HG03045 (cell line): Measurements from ENCODE around the gene POLR2E.
A peak's percentile ranks its signal among the peaks of the same experiment; 100 is the strongest.

ENCODE experiments used
- ATAC-seq: cut with Tn5 transposase; IDR thresholded peaks from one replicate; pipeline ENCODE4 v1.9.1; 2021; ENCODE audit warnings: mild to moderate bottlenecking, moderate library complexity; ENCODE audit not compliant: unreplicated experiment

POLR2E gene

DNA sequence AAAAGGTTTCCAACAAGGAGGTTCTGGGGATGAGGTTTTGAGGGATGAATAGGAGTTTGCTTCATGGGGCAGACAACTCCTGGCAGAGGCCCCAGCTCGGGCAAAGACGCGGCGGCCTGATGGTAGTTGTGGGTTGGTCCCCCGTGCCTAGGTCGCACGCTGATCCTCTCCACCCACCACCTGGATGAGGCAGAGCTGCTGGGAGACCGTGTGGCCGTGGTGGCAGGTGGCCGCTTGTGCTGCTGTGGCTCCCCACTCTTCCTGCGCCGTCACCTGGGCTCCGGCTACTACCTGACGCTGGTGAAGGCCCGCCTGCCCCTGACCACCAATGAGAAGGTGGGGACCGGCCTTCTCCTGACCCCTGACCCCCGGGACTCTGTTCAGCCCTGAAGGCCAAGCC, 43.4 kb downstream of the POLR2E start:
- ATAC-seq: no peak

DNA sequence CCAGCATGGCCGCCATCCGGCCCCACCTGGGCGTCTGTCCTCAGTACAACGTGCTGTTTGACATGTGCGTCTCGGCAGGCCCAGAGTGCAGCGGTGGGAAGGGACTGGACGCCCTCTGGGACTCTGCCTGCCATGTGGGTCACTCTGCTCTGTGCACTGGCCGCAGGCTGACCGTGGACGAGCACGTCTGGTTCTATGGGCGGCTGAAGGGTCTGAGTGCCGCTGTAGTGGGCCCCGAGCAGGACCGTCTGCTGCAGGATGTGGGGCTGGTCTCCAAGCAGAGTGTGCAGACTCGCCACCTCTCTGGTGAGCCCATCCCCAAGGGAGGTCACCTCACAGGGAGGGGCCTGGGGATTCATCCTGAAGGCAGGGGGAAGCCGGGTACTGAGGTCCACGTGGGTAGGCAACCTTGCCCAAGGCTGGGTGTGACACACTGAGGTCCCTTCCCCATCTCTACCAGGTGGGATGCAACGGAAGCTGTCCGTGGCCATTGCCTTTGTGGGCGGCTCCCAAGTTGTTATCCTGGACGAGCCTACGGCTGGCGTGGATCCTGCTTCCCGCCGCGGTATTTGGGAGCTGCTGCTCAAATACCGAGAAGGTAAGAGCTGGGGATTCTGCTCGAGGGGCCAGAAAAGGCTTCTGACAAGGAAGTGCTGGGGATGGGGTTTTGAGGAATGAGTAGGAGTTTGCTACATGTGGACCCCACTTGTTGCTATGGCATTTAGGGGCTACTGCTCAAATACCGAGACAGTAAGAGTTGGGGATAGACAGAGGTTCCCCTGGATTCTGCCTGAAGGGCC, 44.0 kb downstream of the POLR2E start:
- no peak for ATAC-seq

GRCh38 chr19:1049800-1050199, 45.4 kb downstream of the POLR2E start:
- ATAC-seq: no peak

GRCh38 chr19:1049106-1049505, 46.1 kb downstream of the POLR2E start:
- ATAC-seq: no peak

DNA sequence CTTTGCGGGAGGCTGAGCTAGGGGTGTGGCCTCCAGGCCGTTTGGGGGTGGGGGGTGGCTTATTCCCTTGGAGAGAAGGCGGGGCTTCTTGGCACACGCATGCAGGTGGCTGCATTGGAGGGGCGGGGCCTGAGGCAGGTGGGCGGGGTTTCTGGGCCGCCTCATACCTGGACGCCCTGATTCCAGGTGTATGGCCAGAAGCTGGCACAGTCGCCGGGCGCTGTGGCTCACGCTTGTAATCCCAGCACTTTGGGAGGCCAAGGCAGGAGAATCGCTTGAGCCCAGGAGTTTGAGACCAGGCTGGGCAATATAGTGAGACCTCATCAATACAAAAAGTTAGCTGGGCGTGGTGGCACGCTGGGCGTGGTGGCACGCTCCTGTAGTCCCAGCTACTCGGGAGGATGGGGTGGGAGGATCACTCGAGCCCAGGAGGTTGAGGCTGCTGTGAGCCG, 47.5 kb downstream of the POLR2E start:
- ATAC-seq: no peak

GRCh38 chr19:1046836-1047695, 48.1 kb downstream of the POLR2E start:
- ATAC-seq: no peak

DNA sequence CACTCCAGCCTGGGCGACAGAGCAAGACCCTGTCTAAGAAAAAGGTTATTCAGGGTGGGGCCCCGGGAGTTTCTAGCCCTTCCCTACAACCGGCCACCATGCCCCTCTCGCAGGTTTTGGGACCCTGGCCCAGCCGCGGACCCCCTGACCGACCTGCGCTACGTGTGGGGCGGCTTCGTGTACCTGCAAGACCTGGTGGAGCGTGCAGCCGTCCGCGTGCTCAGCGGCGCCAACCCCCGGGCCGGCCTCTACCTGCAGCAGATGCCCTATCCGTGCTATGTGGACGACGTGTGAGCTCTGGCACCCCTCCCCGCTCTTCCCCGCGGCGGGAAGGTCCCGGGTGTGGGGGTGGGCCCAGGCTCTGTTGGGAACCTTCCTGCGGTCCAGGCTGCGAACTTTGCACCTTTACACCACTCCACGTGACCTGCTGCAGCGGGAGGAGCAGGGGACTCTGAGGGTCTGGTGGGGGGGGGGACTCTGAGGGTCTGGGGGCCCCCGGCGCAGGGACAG, 49.0 kb downstream of the POLR2E start:
- no peak for ATAC-seq

DNA sequence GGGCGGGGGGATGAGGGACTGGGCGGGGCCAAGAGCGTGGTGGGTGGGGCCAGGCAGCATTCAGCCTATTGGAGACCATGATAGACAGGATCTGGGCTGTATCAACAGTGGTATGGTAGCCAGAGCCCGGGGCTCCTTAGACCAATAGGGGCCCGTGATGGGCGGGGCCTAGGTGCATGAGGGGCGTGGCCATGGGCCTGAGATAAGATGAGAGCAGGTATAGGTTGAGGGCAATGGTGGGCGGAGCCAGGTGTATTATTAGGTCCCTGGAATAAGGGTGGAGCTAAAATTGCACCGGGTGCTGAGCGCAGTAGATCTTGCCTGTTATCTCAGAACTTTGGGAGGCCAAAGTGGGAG, 50.0 kb downstream of the POLR2E start:
- ATAC-seq: no peak

DNA sequence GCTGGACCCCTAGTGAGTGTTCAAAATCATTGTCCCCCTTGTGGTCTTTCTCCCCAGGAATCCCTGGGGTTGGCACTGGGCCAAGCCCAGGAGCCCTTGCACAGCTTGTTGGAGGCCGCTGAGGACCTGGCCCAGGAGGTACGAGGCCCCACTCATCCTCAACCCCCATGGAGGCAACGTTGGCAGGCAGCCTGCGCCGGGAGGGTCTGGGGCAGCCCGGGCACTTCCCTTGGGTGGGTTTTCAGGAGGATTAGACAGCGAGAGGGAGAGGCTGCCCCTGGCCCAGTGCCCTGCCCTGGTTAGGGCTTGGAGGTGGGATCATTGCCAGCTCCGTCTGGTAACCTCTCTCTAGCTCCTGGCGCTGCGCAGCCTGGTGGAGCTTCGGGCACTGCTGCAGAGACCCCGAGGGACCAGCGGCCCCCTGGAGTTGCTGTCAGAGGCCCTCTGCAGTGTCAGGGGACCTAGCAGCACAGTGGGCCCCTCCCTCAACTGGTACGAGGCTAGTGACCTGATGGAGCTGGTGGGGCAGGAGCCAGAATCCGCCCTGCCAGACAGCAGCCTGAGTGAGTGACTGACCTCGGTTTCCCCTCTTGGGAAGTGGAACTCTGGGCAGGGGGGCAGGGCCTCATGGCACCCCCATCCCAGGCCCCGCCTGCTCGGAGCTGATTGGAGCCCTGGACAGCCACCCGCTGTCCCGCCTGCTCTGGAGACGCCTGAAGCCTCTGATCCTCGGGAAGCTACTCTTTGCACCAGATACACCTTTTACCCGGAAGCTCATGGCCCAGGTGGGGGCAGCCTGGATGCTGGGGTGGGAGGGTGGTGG, 52.3 kb downstream of the POLR2E start:
- ATAC-seq: no peak

DNA sequence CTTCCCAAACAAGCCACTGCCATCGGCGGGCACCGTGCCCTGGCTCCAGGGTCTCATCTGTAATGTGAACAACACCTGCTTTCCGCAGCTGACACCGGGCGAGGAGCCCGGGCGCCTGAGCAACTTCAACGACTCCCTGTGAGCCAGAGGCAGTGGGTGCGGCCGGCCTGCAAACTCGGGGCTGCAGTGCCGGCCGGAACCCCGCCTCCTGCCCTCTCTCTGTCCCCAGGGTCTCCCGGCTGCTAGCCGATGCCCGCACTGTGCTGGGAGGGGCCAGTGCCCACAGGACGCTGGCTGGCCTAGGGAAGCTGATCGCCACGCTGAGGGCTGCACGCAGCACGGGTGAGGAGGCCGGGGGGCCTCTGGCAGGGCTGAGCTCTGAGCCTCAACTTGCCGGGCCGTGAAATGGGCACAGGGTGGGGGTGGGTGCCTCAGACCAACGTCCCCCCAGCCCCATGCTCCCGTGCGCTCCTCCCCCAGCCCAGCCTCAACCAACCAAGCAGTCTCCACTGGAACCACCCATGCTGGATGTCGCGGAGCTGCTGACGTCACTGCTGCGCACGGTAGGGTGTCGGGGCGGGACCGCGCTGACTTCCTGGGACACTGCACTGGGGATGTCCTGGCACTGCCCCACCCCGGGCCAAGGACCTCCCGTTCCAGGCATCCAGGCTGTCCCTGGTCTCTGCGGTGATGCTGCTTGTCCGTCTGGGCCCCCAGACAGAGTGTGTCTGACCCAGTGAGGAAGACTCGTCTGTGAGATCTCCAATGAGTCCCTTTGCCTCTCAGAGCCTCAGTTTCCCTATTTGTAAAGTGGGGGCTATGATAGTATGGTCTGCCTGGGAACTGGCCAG, 53.1 kb downstream of the POLR2E start:
- ATAC-seq: no peak

DNA sequence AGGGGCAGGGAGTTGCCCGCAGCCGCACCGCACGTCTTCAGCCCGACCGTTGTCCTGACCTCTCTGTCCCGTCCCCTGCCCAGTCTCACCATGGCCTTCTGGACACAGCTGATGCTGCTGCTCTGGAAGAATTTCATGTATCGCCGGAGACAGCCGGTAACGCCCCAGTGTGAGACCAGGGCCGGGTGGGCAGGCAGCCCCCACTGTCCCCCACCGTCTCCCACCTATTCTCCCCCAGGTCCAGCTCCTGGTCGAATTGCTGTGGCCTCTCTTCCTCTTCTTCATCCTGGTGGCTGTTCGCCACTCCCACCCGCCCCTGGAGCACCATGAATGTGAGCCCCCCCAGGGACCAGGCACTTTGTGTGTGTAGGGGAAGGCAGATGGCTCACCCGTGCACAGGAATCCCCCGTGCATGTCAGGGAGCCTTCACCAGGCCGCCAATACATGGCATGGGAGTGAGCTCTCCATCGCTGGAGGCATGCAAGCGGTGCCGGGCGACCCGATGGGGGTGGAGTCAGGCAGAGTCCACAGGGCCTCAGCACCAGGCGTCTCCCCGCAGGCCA, 53.8 kb downstream of the POLR2E start:
- ATAC-seq: no peak

GRCh38 chr19:1040476-1041271, 54.5 kb downstream of the POLR2E start:
- peak; percentile 44 for ATAC-seq

GRCh38 chr19:1039646-1040475, 55.3 kb downstream of the POLR2E start, which contains the start of gene ABCA7:
TSS of gene ABCA7 (plus strand) at chr19:1040107. CDS start at chr19:1041362, 1,255 bp downstream.
- ATAC-seq: peak; percentile 70

GRCh38 chr19:1038978-1039645, 56.1 kb downstream of the POLR2E start:
- no peak for ATAC-seq

DNA sequence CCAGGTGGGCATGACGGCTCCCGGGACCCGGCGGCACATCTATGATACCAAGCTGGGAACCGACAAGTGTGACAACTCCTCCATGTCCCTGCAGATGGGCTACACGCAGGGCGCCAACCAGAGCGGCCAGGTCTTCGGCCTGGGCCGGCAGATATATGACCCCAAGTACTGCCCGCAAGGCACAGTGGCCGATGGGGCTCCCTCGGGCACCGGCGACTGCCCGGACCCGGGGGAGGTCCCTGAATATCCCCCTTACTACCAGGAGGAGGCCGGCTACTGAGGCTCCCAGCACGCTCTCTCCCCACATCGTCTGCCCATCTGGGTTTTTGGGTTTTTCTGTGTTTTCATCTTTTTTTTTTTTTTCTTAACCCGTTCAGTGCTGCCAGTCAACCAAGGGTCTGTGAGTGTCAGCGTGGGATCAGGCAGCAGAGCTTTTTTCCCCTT, 57.5 kb downstream of the POLR2E start:
- ATAC-seq: no peak
